Natural killer cell (primary cell): ENCODE data around the gene UGT1A6. TPM values are rescaled to one million over a fixed set of nuclear protein-coding genes. Genes with fewer than 3 reads are reported as not detected.

Experiments
- ATAC-seq, 3 donors: fragments of 150-1000 bp in 2 of 3; fragments of 200-7000 bp in 1 of 3; cut with Tn5 transposase; 1 replicate in 1 of 3; 2 replicates in 2 of 3; pipeline ENCODE4 v1.10.0; 2021; ENCODE audit warnings: mild to moderate bottlenecking in 2 of 3, moderate library complexity in 2 of 3
- DNase-seq, 2 donors: peaks; one replicate each; pipeline versions ENCODE4 v3.0.0 to v3.0.0-alpha.2; 2013 to 2021; ENCODE audit warnings: mixed read lengths in 1 of 2
- H3K27ac ChIP-seq: one replicate; pipeline ENCODE4 v1.5.1; 2013; ENCODE audit warnings: mild to moderate bottlenecking, low read length
- H3K27me3 ChIP-seq: one replicate; pipeline ENCODE4 v1.6.1; 2013; ENCODE audit warnings: low read length; ENCODE audit not compliant: control insufficient read depth, insufficient read depth
- H3K36me3 ChIP-seq: one replicate; pipeline ENCODE4 v1.6.1; 2013; ENCODE audit warnings: low read length; ENCODE audit not compliant: control insufficient read depth, insufficient read depth
- H3K4me1 ChIP-seq: one replicate; pipeline ENCODE4 v1.6.1; 2013; ENCODE audit warnings: low read length; ENCODE audit not compliant: control insufficient read depth, insufficient read depth
- H3K4me3 ChIP-seq: one replicate; pipeline ENCODE4 v1.5.1; 2013; ENCODE audit warnings: low read length
- H3K9me3 ChIP-seq: one replicate; pipeline ENCODE4 v1.6.1; 2013; ENCODE audit warnings: low read length; ENCODE audit not compliant: control insufficient read depth, insufficient read depth
- H3K27ac Mint-ChIP-seq, 2 donors: one replicate each; pipeline ENCODE4 v1.8.0; 2022; ENCODE audit warnings: mild to moderate bottlenecking in 2 of 2, mixed read lengths in 2 of 2, moderate library complexity in 1 of 2
- H3K27me3 Mint-ChIP-seq, 2 donors: one replicate each; pipeline ENCODE4 v1.8.0; 2022; ENCODE audit warnings: low read depth in 2 of 2, mixed read lengths in 2 of 2
- H3K36me3 Mint-ChIP-seq: one replicate; pipeline ENCODE4 v1.8.0; 2022; ENCODE audit warnings: mixed read lengths
- H3K4me1 Mint-ChIP-seq, 2 donors: one replicate each; pipeline ENCODE4 v1.8.0; 2022; ENCODE audit warnings: mixed read lengths in 2 of 2
- H3K4me3 Mint-ChIP-seq: one replicate; pipeline ENCODE4 v1.8.0; 2022; ENCODE audit warnings: mild to moderate bottlenecking, moderate library complexity, mixed read lengths
- H3K9me3 Mint-ChIP-seq, 2 donors: one replicate each; pipeline ENCODE4 v1.8.0; 2022; ENCODE audit warnings: mixed read lengths in 2 of 2
- CTCF ChIP-seq: fragments of 200-600 bp; IDR thresholded peaks from one replicate; pipeline ENCODE4 v1.8.0; 2022; ENCODE audit warnings: antibody characterized with exemption
- WGBS: methylation state at CpG from one replicate; pipeline ENCODE4 v1.1.7; 2013; ENCODE audit warnings: missing lambda C conversion rate; ENCODE audit not compliant: insufficient coverage; 5-methylcytosine and 5-hydroxymethylcytosine counted together
- intact Hi-C: fragments of 100-400 bp; cut with micrococcal nuclease; formaldehyde crosslinking; loops from one replicate; pipeline ENCODE4 v1.14.2; 2022
- total RNA-seq, 4 donors: library from RNA; stranded (reverse); fragments of 120-200 nt in 1 of 4; gene quantifications; one replicate each; pipeline versions ENCODE4 v1.2.3 to v1.2.4, GENCODE V29; 2013 to 2022

Gene UGT1A6
- total RNA-seq, 3 donors from 2014 or later (not counting 1 experiment from before 2014, with no cell fraction given), result not detected

DNA sequence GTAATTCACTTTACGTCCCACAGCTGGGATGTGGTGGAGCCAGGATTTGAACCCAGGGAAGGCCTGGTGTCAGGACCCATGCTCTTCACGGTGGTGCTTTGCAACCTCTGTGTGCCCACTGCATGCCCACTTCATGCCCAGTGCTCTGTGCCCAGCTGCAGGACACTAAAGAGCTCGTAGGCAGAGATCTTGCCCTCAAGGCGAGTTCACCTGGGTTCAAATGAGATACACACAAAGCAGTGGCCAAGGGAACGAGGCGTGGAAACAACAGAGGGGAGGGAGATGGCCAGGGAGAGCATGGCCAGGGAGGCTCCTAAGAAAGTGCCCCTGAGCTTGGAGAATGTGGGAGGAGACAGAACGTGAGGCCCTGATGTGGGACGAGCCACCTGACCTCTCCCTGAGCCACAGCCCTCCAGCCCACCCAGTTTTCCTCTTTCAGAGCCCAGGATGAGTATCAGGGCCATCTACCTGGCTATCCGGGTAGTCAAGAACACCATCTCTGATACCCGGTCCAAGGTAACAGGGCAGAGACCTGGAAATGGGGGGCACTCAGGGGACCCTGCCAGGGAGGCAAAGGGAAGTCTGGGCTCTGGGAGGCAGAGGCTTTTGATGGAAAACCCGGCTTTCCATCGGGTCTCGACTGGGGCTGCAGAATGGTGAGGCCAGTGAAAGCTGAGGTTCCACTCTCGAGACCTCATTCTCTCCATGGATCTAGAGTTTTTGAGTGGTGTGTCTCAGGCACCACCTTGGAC, 105.8 kb downstream of the UGT1A6 start:
- DNase-seq, result peak in 1 of 2 donors; percentile 4
- Mint-ChIP-seq H3K4me1 (no peaks in the 10 kb centered on the region), H3K9me3 (no peaks in the 10 kb centered on the region), H3K27ac (no peak overlapping the region), H3K27me3 (peaks cover 3 to 6% of the 10 kb centered on the region in 2 donors), H3K4me3 (no peak overlapping the region), H3K36me3 (no peaks in the 10 kb centered on the region)
- intact Hi-C loops, result no loop called here
- no peak for TF ChIP-seq CTCF
- no peaks in the 10 kb centered on the region for H3K4me1 ChIP-seq
- H3K36me3 ChIP-seq, result no peaks in the 10 kb centered on the region
- no peak for ATAC-seq
- no peaks in the 10 kb centered on the region for H3K27me3 ChIP-seq
- no peak overlapping the region for H3K4me3 ChIP-seq
- H3K9me3 ChIP-seq, result no peaks in the 10 kb centered on the region
- 85% methylated on average over 14 of the region's 14 CpGs for WGBS
- no peak overlapping the region for H3K27ac ChIP-seq

DNA sequence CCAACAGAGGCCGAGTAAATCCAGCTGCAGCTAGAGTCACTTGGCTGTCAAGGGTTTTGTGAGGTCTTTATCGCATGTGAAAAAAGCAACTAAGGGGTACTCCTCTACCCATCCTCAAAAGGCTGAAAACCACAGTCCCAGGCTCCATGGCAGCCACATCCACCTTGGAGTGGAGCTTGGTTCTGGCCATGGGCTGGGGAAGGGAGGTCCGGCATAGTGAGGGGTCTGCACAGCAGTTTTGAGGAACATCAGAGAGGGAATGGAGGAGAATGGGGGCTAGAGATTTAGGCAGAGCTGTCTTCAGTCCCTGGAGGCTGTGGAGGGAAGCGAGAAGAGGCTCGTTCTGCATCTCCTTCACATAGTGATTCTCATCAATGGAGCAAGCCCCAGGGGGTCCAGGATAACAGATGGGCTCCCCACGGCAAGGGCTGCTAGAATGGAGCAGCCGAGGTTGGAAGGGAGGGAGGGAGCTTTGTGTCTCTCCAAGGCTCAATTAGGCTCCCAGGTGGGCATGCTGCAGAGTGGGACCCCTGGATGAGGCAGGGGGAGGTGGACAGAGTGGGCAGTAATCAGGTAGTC, 106.5 kb downstream of the UGT1A6 start:
- no peak overlapping the region for H3K4me3 ChIP-seq
- DNase-seq, result no peak
- H3K36me3 Mint-ChIP-seq, result no peaks in the 10 kb centered on the region

DNA sequence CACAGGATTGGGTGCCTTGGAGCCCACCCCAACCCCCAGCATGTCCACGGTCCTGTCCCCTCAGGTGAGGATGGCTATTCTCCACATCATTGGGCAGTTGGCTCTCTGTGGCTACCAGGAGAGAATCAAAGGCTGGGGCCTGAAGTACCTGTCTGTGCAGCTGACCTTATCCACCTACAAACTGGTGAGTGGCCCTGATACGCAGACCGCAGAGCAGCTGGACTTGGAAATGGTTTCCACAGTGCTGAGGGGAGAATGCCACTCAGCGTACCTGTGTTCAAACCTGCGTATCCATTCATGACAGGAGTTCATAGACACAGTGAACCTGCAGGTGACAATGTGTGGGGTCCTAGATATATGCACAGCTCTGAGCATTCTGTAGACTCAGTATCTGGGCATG, 107.0 kb downstream of the UGT1A6 start:
- DNase-seq, result no peak
- ATAC-seq, result no peak
- Mint-ChIP-seq H3K4me1 (no peaks in the 10 kb centered on the region), H3K27ac (no peak overlapping the region), H3K27me3 (peaks cover 11 to 16% of the 10 kb centered on the region in 2 donors), H3K9me3 (no peaks in the 10 kb centered on the region), H3K36me3 (no peaks in the 10 kb centered on the region), H3K4me3 (no peak overlapping the region)
- intact Hi-C loops, result no loop called here
- no peak overlapping the region for H3K4me3 ChIP-seq
- H3K4me1 ChIP-seq, result no peaks in the 10 kb centered on the region
- WGBS, result 57% methylated on average over 5 of the region's 5 CpGs
- no peak for TF ChIP-seq CTCF
- H3K9me3 ChIP-seq, result no peaks in the 10 kb centered on the region
- H3K36me3 ChIP-seq, result no peaks in the 10 kb centered on the region
- H3K27ac ChIP-seq, result no peak overlapping the region
- H3K27me3 ChIP-seq, result no peaks in the 10 kb centered on the region

More for the DNA sequence above, 106.5 kb downstream of the UGT1A6 start:
- peaks cover 8 to 11% of the 10 kb centered on the region in 2 donors for H3K27me3 Mint-ChIP-seq
- H3K9me3 Mint-ChIP-seq, result no peaks in the 10 kb centered on the region
- 69% methylated on average over 7 of the region's 7 CpGs for WGBS
- H3K4me1 Mint-ChIP-seq, result no peaks in the 10 kb centered on the region
- Histone ChIP-seq H3K36me3 (no peaks in the 10 kb centered on the region), H3K27me3 (no peaks in the 10 kb centered on the region), H3K9me3 (no peaks in the 10 kb centered on the region), H3K27ac (no peak overlapping the region), H3K4me1 (no peaks in the 10 kb centered on the region)
- TF ChIP-seq CTCF, result no peak
- no peak overlapping the region for H3K4me3 Mint-ChIP-seq
- intact Hi-C loops, result no loop called here
- no peak overlapping the region for H3K27ac Mint-ChIP-seq
- ATAC-seq, result no peak
